WTC11 (cell line): Measurements from ENCODE around the gene HIKESHI.

Source experiments
- CTCF ChIP-seq: fragments of 200-600 bp; IDR thresholded peaks from 2 replicates; pipeline ENCODE4 v1.8.0; 2022; ENCODE audit warnings: antibody characterized with exemption
- ERG ChIP-seq: fragments of 250-450 bp; sonication (Bioruptor Pico); IDR thresholded peaks from 2 replicates; pipeline ENCODE4 v1.8.0; 2021; ENCODE audit warnings: mild to moderate bottlenecking
- ETV6 ChIP-seq: sonication (generic); formaldehyde crosslinking; IDR thresholded peaks from 2 replicates; pipeline ENCODE4 v1.8.1; 2022; ENCODE audit warnings: mild to moderate bottlenecking, missing genetic modification reagents
- FOXJ3 ChIP-seq: sonication (generic); formaldehyde crosslinking; IDR thresholded peaks from 2 replicates; pipeline ENCODE4 v1.9.0; 2021; ENCODE audit warnings: missing genetic modification reagents, mild to moderate bottlenecking, borderline replicate concordance
- JAZF1 ChIP-seq: fragments of 250-450 bp; sonication (Bioruptor Pico); IDR thresholded peaks from 2 replicates; pipeline ENCODE4 v1.9.0; 2021; ENCODE audit warnings: moderate library complexity, mild to moderate bottlenecking, inconsistent platforms
- JUN ChIP-seq: sonication (generic); formaldehyde crosslinking; IDR thresholded peaks from 2 replicates; pipeline ENCODE4 v1.8.0; 2023; ENCODE audit warnings: mild to moderate bottlenecking, missing genetic modification reagents
- MYBL2 ChIP-seq: sonication (generic); formaldehyde crosslinking; IDR thresholded peaks from 2 replicates; pipeline ENCODE4 v1.8.1; 2023; ENCODE audit warnings: mild to moderate bottlenecking, moderate library complexity, missing genetic modification reagents
- NFYB ChIP-seq: sonication (generic); formaldehyde crosslinking; conservative IDR thresholded peaks from 2 replicates; pipeline ENCODE4 v1.8.0; 2022; ENCODE audit warnings: low read depth, missing genetic modification reagents
- TCF7 ChIP-seq: sonication (generic); formaldehyde crosslinking; IDR thresholded peaks from 2 replicates; pipeline ENCODE4 v1.8.0; 2022; ENCODE audit warnings: mild to moderate bottlenecking, low read depth, missing genetic modification reagents, moderate library complexity
- TP53 ChIP-seq: sonication (generic); formaldehyde crosslinking; IDR thresholded peaks from 2 replicates; pipeline ENCODE4 v1.8.1; 2023; ENCODE audit warnings: mild to moderate bottlenecking, missing genetic modification reagents
- USF1 ChIP-seq: sonication (generic); formaldehyde crosslinking; IDR thresholded peaks from 2 replicates; pipeline ENCODE4 v1.8.0; 2022; ENCODE audit warnings: mild to moderate bottlenecking, missing genetic modification reagents
- ZBTB43 ChIP-seq: sonication (generic); formaldehyde crosslinking; IDR thresholded peaks from 2 replicates; pipeline ENCODE4 v1.8.1; 2023; ENCODE audit warnings: mild to moderate bottlenecking, missing genetic modification reagents
- ZNF138 ChIP-seq: sonication (generic); formaldehyde crosslinking; conservative IDR thresholded peaks from 2 replicates; pipeline ENCODE4 v1.8.1; 2022; ENCODE audit warnings: mild to moderate bottlenecking, moderate library complexity, missing genetic modification reagents
- ZNF423 ChIP-seq: fragments of 250-450 bp; sonication (Bioruptor Pico); IDR thresholded peaks from 2 replicates; pipeline ENCODE4 v2.1.2; 2022; ENCODE audit warnings: mild to moderate bottlenecking, moderate library complexity

- TF ChIP-seq CTCF (no peak), JUN (CRISPR knock-in tag) (no peak), JAZF1 (CRISPR knock-in tag) (no peak), MYBL2 (CRISPR knock-in tag) (no peak), TCF7 (no peak), ETV6 (no peak), ZBTB43 (no peak), FOXJ3 (CRISPR knock-in tag) (no peak), TP53 (CRISPR knock-in tag) (no peak), USF1 (CRISPR knock-in tag) (no peak), ERG (CRISPR knock-in tag) (no peak), ZNF423 (CRISPR knock-in tag) (no peak), ZNF138 (CRISPR knock-in tag) (no peak), NFYB (CRISPR knock-in tag) (no peak)
Observed at GRCh38 chr11:86374586-86374985, 72.5 kb downstream of the HIKESHI start, which contains the start of gene CCDC81.
